ENCODE measurements around the gene PODNL1. TPM values are rescaled to one million over a fixed set of nuclear protein-coding genes. Genes with fewer than 3 reads are reported as not detected.

The PODNL1 gene
- total RNA-seq, 1 experiment from 2014 or later = not detected

DNA sequence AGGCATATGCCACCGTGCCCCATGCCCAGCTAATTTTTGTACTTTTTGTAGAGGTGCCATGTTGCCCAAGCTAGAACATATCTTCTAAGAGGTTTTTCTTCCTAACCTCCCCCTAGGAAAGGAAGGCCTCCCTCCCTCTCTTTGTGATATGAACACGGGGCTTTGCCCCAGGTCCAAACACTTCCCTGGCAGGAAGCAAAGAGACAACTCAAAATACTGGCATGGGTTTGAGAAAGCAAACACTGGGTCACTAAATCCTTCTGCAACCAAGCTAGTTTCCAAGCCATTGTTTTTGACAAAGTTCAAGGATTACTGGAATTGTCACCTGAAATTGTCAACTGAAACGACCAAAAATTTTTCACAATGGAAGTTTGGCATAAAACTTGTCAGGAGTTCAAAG is 23.4 kb downstream of the PODNL1 start:
- no peaks in the 10 kb centered on the region for H3K36me3 ChIP-seq (ENCODE audit: control insufficient read depth, insufficient read depth, low read length)
- TF ChIP-seq, protein P1, sequence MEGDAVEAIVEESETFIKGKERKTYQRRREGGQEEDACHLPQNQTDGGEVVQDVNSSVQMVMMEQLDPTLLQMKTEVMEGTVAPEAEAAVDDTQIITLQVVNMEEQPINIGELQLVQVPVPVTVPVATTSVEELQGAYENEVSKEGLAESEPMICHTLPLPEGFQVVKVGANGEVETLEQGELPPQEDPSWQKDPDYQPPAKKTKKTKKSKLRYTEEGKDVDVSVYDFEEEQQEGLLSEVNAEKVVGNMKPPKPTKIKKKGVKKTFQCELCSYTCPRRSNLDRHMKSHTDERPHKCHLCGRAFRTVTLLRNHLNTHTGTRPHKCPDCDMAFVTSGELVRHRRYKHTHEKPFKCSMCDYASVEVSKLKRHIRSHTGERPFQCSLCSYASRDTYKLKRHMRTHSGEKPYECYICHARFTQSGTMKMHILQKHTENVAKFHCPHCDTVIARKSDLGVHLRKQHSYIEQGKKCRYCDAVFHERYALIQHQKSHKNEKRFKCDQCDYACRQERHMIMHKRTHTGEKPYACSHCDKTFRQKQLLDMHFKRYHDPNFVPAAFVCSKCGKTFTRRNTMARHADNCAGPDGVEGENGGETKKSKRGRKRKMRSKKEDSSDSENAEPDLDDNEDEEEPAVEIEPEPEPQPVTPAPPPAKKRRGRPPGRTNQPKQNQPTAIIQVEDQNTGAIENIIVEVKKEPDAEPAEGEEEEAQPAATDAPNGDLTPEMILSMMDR (IDR thresholded peaks at IDR 0.05; ENCODE audit: insufficient read depth in 1 of 2, low read depth in 1 of 2, low read length in 1 of 2, severe bottlenecking in 1 of 2, unreplicated experiment in 1 of 2) = no peak
- H3K36me3 Mint-ChIP-seq (ENCODE audit: insufficient read depth, unreplicated experiment) = peaks cover 43% of the 10 kb centered on the region
- no peak overlapping the region for H3K27ac Mint-ChIP-seq (ENCODE audit: unreplicated experiment)
- no peak for DNase-seq
- no peak overlapping the region for H3K4me3 Mint-ChIP-seq (ENCODE audit: unreplicated experiment)
- no peaks in the 10 kb centered on the region for H3K9me3 Mint-ChIP-seq (ENCODE audit: unreplicated experiment)
- no peaks in the 10 kb centered on the region for H3K4me1 ChIP-seq
- intact Hi-C loops (cut with micrococcal nuclease; ENCODE audit: unreplicated experiment) = no loop called here
- no TSS peak for BruUV-seq (replicated peaks)
- no peak overlapping the region for H3K4me3 ChIP-seq (ENCODE audit: low read depth, low read length)
- ChIA-PET CTCF (no interaction called here), POLR2A (interaction anchor here (0.6 kb wide), 1 partner anchor 162 kb away, joined by 3 read pairs; no protein-coding TSS in a partner anchor)
- H3K27me3 Mint-ChIP-seq (ENCODE audit: insufficient read depth, unreplicated experiment) = no peaks in the 10 kb centered on the region
- H3K9me3 ChIP-seq = no peaks in the 10 kb centered on the region
- no peaks in the 10 kb centered on the region for H3K27me3 ChIP-seq (replicated peaks; ENCODE audit: control insufficient read depth, insufficient read depth, low read length)
- H3K4me1 Mint-ChIP-seq (ENCODE audit: low read depth, unreplicated experiment) = no peaks in the 10 kb centered on the region

DNA sequence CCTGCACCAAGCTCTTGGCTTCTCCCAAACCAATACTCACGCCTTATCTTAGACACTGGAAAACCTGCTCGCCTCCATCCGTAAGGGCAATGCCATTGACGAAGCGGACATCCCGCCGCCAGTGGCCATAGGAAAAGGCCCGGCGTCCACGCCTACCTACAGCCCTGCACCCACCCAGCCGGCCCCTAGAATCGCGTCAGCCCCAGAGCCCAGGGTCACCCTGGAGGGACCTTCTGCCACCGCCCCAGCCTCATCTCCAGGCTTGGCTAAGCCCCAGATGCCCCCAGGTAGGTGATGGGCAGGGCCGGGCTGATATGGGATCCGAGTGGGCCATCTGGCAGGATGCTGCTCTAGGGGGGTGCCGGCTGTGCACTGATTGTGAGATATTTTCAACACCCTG is 24.9 kb downstream of the PODNL1 start:
- no peaks in the 10 kb centered on the region for H3K9me3 Mint-ChIP-seq (ENCODE audit: unreplicated experiment)
- POLR2A ChIA-PET = no interaction called here
- H3K36me3 Mint-ChIP-seq (ENCODE audit: insufficient read depth, unreplicated experiment) = peaks cover 38% of the 10 kb centered on the region
- H3K4me3 ChIP-seq (ENCODE audit: low read depth, low read length) = no peak overlapping the region
- intact Hi-C loops (cut with micrococcal nuclease; ENCODE audit: unreplicated experiment) = no loop called here
- CTCF ChIA-PET = no interaction called here
- no peaks in the 10 kb centered on the region for H3K27me3 Mint-ChIP-seq (ENCODE audit: insufficient read depth, unreplicated experiment)
- H3K4me3 Mint-ChIP-seq (ENCODE audit: unreplicated experiment) = no peak overlapping the region
- H3K4me1 ChIP-seq = no peaks in the 10 kb centered on the region
- H3K4me1 Mint-ChIP-seq (ENCODE audit: low read depth, unreplicated experiment) = no peaks in the 10 kb centered on the region
- TF ChIP-seq, protein P1 (IDR thresholded peaks at IDR 0.05; ENCODE audit: insufficient read depth in 1 of 2, low read depth in 1 of 2, low read length in 1 of 2, severe bottlenecking in 1 of 2, unreplicated experiment in 1 of 2) = no peak
- no peaks in the 10 kb centered on the region for H3K27me3 ChIP-seq (replicated peaks; ENCODE audit: control insufficient read depth, insufficient read depth, low read length)
- H3K9me3 ChIP-seq = no peaks in the 10 kb centered on the region
- H3K36me3 ChIP-seq (ENCODE audit: control insufficient read depth, insufficient read depth, low read length) = 0 out of 2 replicates have a peak, but pooled peaks cover 1% of the 10 kb centered on the region
- no peak for DNase-seq
- no TSS peak for BruUV-seq (replicated peaks)
- no peak overlapping the region for H3K27ac Mint-ChIP-seq (ENCODE audit: unreplicated experiment)

DNA sequence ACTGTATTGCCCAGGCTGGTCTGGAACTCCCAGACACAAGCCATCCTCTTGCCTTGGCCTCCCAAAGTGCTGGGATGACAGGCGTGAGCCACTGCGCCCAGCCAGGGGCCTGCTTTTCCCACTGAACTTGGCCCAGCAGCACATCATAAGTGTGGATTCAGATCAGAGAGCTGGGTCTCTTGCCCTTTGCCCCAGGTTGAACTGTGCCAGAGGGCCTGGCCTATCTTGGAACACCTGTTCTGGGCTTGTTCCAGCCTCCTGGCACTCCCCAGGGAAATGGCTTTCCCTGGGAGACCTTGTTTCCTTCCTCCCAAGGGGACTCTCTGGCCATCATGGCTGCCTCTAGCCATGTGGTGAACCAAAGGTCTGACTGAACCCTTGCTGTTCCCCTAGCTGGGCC is 28.8 kb downstream of the PODNL1 start:
- intact Hi-C loops (cut with micrococcal nuclease; ENCODE audit: unreplicated experiment) = no loop called here
- CTCF ChIA-PET = interaction anchor here (0.7 kb wide), 1 partner anchor 163 kb away, joined by 4 read pairs; no protein-coding TSS in a partner anchor
- H3K27me3 ChIP-seq (replicated peaks; ENCODE audit: control insufficient read depth, insufficient read depth, low read length) = no peaks in the 10 kb centered on the region
- H3K36me3 ChIP-seq (ENCODE audit: control insufficient read depth, insufficient read depth, low read length) = 0 out of 2 replicates have a peak, but pooled peaks cover 1% of the 10 kb centered on the region
- H3K36me3 Mint-ChIP-seq (ENCODE audit: insufficient read depth, unreplicated experiment) = peaks cover 29% of the 10 kb centered on the region
- no peak overlapping the region for H3K4me3 Mint-ChIP-seq (ENCODE audit: unreplicated experiment)
- DNase-seq = no peak
- no peak overlapping the region for H3K27ac Mint-ChIP-seq (ENCODE audit: unreplicated experiment)
- TF ChIP-seq, protein P1 (IDR thresholded peaks at IDR 0.05; ENCODE audit: insufficient read depth in 1 of 2, low read depth in 1 of 2, low read length in 1 of 2, severe bottlenecking in 1 of 2, unreplicated experiment in 1 of 2) = no peak
- H3K4me1 ChIP-seq = peaks cover 7% of the 10 kb centered on the region; the same call in 1 of the 2 replicates
- H3K4me3 ChIP-seq (ENCODE audit: low read depth, low read length) = no peak overlapping the region
- H3K27me3 Mint-ChIP-seq (ENCODE audit: insufficient read depth, unreplicated experiment) = no peaks in the 10 kb centered on the region
- no peaks in the 10 kb centered on the region for H3K9me3 ChIP-seq
- no peaks in the 10 kb centered on the region for H3K4me1 Mint-ChIP-seq (ENCODE audit: low read depth, unreplicated experiment)
- BruUV-seq (replicated peaks) = no TSS peak
- no peaks in the 10 kb centered on the region for H3K9me3 Mint-ChIP-seq (ENCODE audit: unreplicated experiment)
- POLR2A ChIA-PET = interaction anchor here (0.6 kb wide), 1 partner anchor 89 kb away, joined by 3 read pairs; no protein-coding TSS in a partner anchor

All from Caco-2 (cell line).